KOPT-K1 (cell line): ENCODE data around the gene MDP1.

Experiments
- H3K27ac ChIP-seq: fragments of 200-600 bp; sonication (generic); 2 replicates; pipeline ENCODE4 v1.5.1; 2016; ENCODE audit warnings: antibody characterized with exemption, mild to moderate bottlenecking, low read depth, low read length; ENCODE audit not compliant: poor library complexity, severe bottlenecking
- H3K36me3 ChIP-seq: fragments of 200-600 bp; sonication (generic); 2 replicates; pipeline ENCODE4 v1.5.1; 2017; ENCODE audit warnings: antibody characterized with exemption, mild to moderate bottlenecking, low read length, moderate library complexity; ENCODE audit not compliant: insufficient read depth
- H3K9me3 ChIP-seq: fragments of 200-600 bp; sonication (generic); 2 replicates; pipeline ENCODE4 v1.5.1; 2017; ENCODE audit warnings: antibody characterized with exemption, low read length, mild to moderate bottlenecking; ENCODE audit not compliant: insufficient read depth, poor library complexity, severe bottlenecking

MDP1 gene

GRCh38 chr14:24188251-24189058 is 27.4 kb downstream of the MDP1 start, which contains the start of gene IPO4:
Gene IPO4 (minus strand): TSS chr14:24188816. CDS start chr14:24188787, 29 bp downstream.
- peaks cover 71% of the 10 kb centered on the region for H3K36me3 ChIP-seq
- no peaks in the 10 kb centered on the region for H3K9me3 ChIP-seq
- H3K27ac ChIP-seq, result peak within 1 kb of the TSS; percentile 66

GRCh38 chr14:24187539-24187915 is 28.3 kb downstream of the MDP1 start:
- H3K9me3 ChIP-seq, result no peaks in the 10 kb centered on the region

DNA sequence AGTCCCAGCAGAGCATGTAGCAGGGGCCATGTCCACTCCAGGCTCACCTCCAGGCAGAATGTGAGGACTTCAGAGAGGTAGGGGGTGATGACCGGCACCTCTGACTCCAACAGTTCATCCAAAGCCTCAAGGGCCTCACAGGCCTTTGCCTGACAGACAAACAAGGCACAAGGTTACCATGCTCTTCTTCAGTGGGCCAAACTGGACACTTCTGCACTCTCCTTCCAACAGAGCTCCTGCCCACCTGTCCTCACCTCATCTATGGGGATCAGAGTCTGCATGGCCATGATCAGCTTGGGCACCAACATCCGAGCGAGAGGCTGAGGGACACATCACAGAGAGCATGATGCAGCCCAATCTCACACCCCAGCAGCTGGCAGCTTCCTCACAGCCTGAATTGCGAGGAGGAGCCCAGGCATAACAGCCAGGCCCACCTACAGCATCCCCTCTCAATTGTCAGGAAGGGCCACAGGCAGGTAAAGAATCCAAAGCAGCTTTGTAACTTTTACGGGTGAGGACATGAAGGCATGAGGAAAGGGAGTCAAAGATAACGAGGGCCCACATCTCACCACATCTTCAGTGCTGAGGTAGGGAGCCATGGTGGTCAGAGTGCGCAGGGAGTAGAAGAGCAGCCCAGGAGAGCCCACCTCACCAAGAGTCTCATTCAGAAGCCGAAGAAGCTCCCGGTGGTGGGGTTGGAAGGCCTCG is 28.9 kb downstream of the MDP1 start:
- peaks cover 72% of the 10 kb centered on the region for H3K36me3 ChIP-seq
- peak overlapping the region; percentile 66 for H3K27ac ChIP-seq
- H3K9me3 ChIP-seq, result no peaks in the 10 kb centered on the region

More at GRCh38 chr14:24187539-24187915, 28.3 kb downstream of the MDP1 start:
- Histone ChIP-seq H3K36me3 (peaks cover 72% of the 10 kb centered on the region), H3K27ac (peak overlapping the region; percentile 66)

DNA sequence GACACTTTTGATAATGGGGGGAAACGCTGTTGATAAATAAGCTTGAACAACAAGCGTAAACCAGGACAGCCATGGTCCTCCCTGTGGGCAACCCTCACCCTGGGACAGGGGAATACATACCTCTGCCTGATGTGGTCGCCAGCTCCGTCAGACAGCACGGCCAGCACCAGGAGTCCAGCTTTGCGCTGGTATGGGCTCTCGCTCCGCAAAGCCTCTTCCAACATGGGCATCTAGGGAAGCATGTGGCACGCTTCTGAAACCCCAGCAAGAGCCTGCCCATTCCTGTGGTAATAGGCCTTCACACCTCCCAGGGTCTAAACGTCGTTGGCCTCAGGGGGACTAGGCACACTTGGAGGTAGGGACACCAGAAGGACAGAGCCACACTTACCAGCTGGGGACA is 30.1 kb downstream of the MDP1 start:
- Histone ChIP-seq H3K27ac (no peak overlapping the region), H3K9me3 (no peaks in the 10 kb centered on the region), H3K36me3 (peaks cover 74% of the 10 kb centered on the region)

DNA sequence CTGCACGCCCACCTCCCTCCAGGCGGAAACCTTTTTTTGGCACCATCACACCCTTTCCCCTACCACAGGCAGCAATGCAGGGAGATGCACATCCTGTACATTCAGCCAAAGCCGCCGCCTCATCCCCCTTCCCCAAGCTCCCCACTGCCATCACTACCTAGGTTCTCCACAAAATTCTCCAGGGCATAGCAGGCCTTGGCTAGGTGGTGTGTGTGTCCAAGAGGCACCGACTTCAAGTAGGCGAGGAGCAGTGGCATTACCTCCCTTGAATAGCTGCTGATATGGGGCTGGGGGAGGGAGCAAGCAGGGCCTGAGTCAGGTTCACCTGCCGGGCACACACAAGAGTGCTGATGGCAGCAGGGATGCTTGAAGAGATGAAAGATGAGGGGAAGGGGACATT is 30.8 kb downstream of the MDP1 start:
- Histone ChIP-seq H3K36me3 (peaks cover 75% of the 10 kb centered on the region), H3K27ac (no peak overlapping the region), H3K9me3 (no peaks in the 10 kb centered on the region)

- Histone ChIP-seq H3K9me3 (no peaks in the 10 kb centered on the region), H3K36me3 (peaks cover 78% of the 10 kb centered on the region), H3K27ac (no peak overlapping the region)
Observed at GRCh38 chr14:24184104-24184970, 31.5 kb downstream of the MDP1 start.

DNA sequence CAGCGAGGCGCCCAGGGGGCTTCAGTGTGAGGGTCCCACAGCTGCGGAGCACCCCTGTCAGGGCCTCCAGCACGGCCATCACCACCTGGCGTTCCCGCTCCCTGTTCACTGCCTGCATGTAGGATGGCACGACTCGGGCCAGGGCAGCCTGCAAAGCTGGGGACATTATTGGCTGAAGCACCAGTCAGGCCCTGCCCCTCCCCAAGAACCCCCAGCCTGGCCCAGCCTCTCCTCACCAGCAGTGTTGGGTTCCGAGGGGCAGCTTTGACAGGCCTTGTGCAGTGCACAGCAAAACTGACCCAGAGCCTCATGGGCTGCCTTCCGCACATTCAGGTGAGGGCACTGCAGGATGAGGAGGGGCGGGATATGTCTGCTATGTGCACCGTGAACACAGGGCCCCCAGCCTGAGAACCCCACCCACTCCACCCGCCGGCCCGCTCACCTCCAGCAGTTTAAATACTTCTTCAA is 32.8 kb downstream of the MDP1 start:
- Histone ChIP-seq H3K36me3 (peaks cover 91% of the 10 kb centered on the region), H3K9me3 (no peaks in the 10 kb centered on the region), H3K27ac (no peak overlapping the region)

- no peak overlapping the region for H3K27ac ChIP-seq
- H3K9me3 ChIP-seq, result no peaks in the 10 kb centered on the region
- peaks cover 98% of the 10 kb centered on the region for H3K36me3 ChIP-seq
Observed at GRCh38 chr14:24182110-24182882, 33.6 kb downstream of the MDP1 start.

- Histone ChIP-seq H3K36me3 (peaks cover 100% of the 10 kb centered on the region), H3K27ac (no peak overlapping the region), H3K9me3 (no peaks in the 10 kb centered on the region)
Observed at GRCh38 chr14:24181371-24182077, 34.3 kb downstream of the MDP1 start.

DNA sequence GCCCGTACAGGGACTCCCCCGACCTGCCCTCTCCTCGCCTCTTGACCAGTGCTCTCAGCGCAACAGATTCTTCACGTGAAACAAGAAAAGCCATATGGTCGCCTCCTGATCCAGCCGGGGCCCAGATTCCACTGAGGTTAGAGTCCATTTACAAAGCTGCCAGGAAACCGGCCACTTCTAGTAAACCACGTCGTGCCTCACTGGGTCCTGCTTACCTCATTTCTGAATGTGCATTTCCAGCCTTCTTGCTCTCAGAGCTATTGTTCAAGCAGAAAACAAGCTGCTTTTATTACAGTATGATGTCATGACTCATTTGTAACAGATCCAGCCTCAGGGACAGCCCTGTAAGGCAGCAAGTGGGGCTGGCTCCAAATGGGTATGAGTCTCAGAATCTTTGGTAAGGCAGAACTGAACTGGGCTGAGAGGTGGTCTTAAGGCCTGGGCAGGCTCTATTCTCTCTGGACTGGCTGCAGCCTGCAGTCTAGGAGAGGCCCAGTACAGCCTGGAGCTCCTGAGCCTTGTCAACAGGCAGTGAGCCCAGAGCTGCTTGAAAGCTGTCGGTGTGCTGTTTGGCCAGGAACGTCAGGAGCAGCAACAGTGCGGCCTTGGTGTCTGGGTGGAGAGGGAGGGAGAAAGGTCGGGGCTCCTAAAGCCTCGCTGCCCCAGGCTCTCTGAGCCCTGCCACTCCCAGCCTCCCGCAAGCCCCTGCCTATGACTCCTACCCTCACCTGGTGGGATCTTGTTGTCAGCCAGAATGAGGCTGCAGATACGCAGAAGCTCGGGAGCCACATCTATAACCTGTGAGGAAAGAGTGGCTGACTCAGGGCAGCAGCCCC is 35.7 kb downstream of the MDP1 start:
- no peak overlapping the region for H3K27ac ChIP-seq
- H3K36me3 ChIP-seq, result peaks cover 89% of the 10 kb centered on the region
- H3K9me3 ChIP-seq, result no peaks in the 10 kb centered on the region

GRCh38 chr14:24179294-24179960 is 36.4 kb downstream of the MDP1 start:
- H3K36me3 ChIP-seq, result peaks cover 82% of the 10 kb centered on the region

GRCh38 chr14:24178399-24179178 is 37.3 kb downstream of the MDP1 start:
- no peaks in the 10 kb centered on the region for H3K9me3 ChIP-seq
- no peak overlapping the region for H3K27ac ChIP-seq
- peaks cover 73% of the 10 kb centered on the region for H3K36me3 ChIP-seq

More at GRCh38 chr14:24179294-24179960, 36.4 kb downstream of the MDP1 start:
- no peaks in the 10 kb centered on the region for H3K9me3 ChIP-seq
- H3K27ac ChIP-seq, result no peak overlapping the region
